Panc1 (cell line): ENCODE results near the gene FSTL4.

Source experiments
- POLR2AphosphoS5 ChIP-seq: IDR thresholded peaks from 2 replicates; pipeline ENCODE4 v1.6.1; 2012; ENCODE audit warnings: mild to moderate bottlenecking, low read depth, low read length, moderate library complexity
- TF ChIP-seq, protein P1 (sequence below): fragments of 450-650 bp; IDR thresholded peaks from 2 replicates; pipeline ENCODE4 v1.5.1; 2017; ENCODE audit warnings: mild to moderate bottlenecking

DNA sequence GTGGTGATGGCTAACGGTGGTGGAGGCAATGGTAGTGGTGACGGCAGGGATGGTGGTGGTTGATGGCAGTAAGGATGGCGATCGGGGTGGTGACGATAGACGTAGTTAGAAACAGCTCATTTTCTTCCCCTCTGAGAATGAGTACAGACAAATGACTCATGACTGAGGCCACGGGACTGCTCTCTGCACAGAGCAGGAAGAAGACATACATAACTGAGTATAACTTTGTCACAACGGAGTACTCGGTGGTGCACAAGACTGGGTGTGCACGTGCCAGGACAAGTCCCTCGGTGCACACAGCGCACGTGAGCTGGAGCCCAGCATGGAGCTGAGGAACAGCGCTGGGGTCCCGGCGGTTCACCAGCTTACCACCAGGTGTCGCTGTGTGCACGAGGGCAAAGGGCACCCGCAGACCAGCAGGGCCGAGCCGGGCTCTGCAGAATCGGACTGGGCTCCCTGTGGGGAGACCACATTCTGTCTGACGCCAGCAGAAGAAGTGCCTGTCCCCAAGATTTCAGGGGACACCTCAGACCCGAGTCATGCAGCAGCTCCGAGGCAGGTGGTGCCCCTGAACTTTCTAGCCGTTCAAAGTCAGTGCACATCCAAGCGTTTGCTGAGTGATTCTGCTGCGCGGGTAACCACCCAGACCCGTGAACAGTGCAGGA lies 188.6 kb downstream of the FSTL4 start:
- TF ChIP-seq, protein P1, sequence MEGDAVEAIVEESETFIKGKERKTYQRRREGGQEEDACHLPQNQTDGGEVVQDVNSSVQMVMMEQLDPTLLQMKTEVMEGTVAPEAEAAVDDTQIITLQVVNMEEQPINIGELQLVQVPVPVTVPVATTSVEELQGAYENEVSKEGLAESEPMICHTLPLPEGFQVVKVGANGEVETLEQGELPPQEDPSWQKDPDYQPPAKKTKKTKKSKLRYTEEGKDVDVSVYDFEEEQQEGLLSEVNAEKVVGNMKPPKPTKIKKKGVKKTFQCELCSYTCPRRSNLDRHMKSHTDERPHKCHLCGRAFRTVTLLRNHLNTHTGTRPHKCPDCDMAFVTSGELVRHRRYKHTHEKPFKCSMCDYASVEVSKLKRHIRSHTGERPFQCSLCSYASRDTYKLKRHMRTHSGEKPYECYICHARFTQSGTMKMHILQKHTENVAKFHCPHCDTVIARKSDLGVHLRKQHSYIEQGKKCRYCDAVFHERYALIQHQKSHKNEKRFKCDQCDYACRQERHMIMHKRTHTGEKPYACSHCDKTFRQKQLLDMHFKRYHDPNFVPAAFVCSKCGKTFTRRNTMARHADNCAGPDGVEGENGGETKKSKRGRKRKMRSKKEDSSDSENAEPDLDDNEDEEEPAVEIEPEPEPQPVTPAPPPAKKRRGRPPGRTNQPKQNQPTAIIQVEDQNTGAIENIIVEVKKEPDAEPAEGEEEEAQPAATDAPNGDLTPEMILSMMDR: peak; percentile 97
- no peak for TF ChIP-seq POLR2AphosphoS5
